GM23248 (cell line): ENCODE measurements around the gene ARHGEF38. TPM values are rescaled to one million over a fixed set of nuclear protein-coding genes. Genes with fewer than 3 reads are reported as not detected.

Experiments used
- DNase-seq: peaks from one replicate; pipeline ENCODE4 v3.0.0-alpha.2; 2015
- H2AFZ ChIP-seq: fragments of 200-600 bp; sonication (generic); 2 replicates; pipeline ENCODE4 v1.6.1; 2016; ENCODE audit warnings: antibody characterized with exemption
- H3F3A ChIP-seq: fragments of 200-600 bp; sonication (generic); 2 replicates; pipeline ENCODE4 v1.6.1; 2016; ENCODE audit warnings: mild to moderate bottlenecking, antibody characterized with exemption, mixed run types; ENCODE audit not compliant: insufficient read depth
- H3K27ac ChIP-seq: fragments of 200-600 bp; sonication (generic); 2 replicates; pipeline ENCODE4 v1.5.1; 2016; ENCODE audit warnings: mild to moderate bottlenecking
- H3K27me3 ChIP-seq: fragments of 200-600 bp; sonication (generic); replicated peaks from 2 replicates; pipeline ENCODE4 v1.6.1; 2016; ENCODE audit warnings: mild to moderate bottlenecking; ENCODE audit not compliant: insufficient read depth
- H3K36me3 ChIP-seq: fragments of 200-600 bp; sonication (generic); 2 replicates; pipeline ENCODE4 v1.6.1; 2016; ENCODE audit warnings: low read depth, mild to moderate bottlenecking
- H3K4me1 ChIP-seq: fragments of 200-600 bp; sonication (generic); 2 replicates; pipeline ENCODE4 v1.6.1; 2016; ENCODE audit warnings: mild to moderate bottlenecking; ENCODE audit not compliant: insufficient read depth
- H3K4me2 ChIP-seq: fragments of 200-600 bp; sonication (generic); one replicate; pipeline ENCODE4 v1.6.1; 2016; ENCODE audit warnings: mild to moderate bottlenecking; ENCODE audit not compliant: unreplicated experiment
- H3K4me3 ChIP-seq: fragments of 200-600 bp; sonication (generic); 2 replicates; pipeline ENCODE4 v1.5.1; 2016; ENCODE audit warnings: mild to moderate bottlenecking
- H3K79me2 ChIP-seq: fragments of 200-600 bp; sonication (generic); 2 replicates; pipeline ENCODE4 v1.6.1; 2016; ENCODE audit warnings: mild to moderate bottlenecking; ENCODE audit not compliant: insufficient read depth
- H3K9ac ChIP-seq: fragments of 200-600 bp; sonication (generic); 2 replicates; pipeline ENCODE4 v1.6.1; 2016; ENCODE audit warnings: mild to moderate bottlenecking
- H3K9me2 ChIP-seq: fragments of 200-600 bp; sonication (generic); 2 replicates; pipeline ENCODE4 v1.6.1; 2016; ENCODE audit warnings: mixed run types, mild to moderate bottlenecking, moderate library complexity; ENCODE audit not compliant: insufficient read depth
- H3K9me3 ChIP-seq: fragments of 200-600 bp; sonication (generic); one replicate; pipeline ENCODE4 v1.6.1; 2017; ENCODE audit warnings: low read depth
- H4K20me1 ChIP-seq: fragments of 200-600 bp; sonication (generic); 2 replicates; pipeline ENCODE4 v1.6.0; 2016; ENCODE audit not compliant: insufficient read depth
- EZH2 ChIP-seq: fragments of 200-600 bp; sonication (generic); IDR thresholded peaks from 2 replicates; pipeline ENCODE4 v1.6.1; 2018; ENCODE audit warnings: antibody characterized with exemption, mild to moderate bottlenecking; ENCODE audit not compliant: insufficient read depth, poor library complexity, severe bottlenecking
- EZH2phosphoT487 ChIP-seq: fragments of 200-600 bp; sonication (generic); IDR thresholded peaks from 2 replicates; pipeline ENCODE4 v1.6.1; 2018; ENCODE audit warnings: antibody characterized with exemption, moderate library complexity, mild to moderate bottlenecking, low read depth; ENCODE audit not compliant: insufficient read depth
- WGBS, 2 experiments: methylation state at CpG; one replicate each; pipeline ENCODE4 v1.1.6; 2015 to 2017; ENCODE audit warnings: low lambda C conversion rate in 2 of 2, low coverage in 1 of 2; ENCODE audit errors: missing lambda C conversion rate in 2 of 2; 5-methylcytosine and 5-hydroxymethylcytosine counted together
- in situ Hi-C: fragments of 300-500 bp; cut with MboI; formaldehyde crosslinking; loops from 2 replicates; pipeline ENCODE4 v1.15.0; 2020
- polyA plus RNA-seq: library from polyadenylated mRNA; unstranded; fragments of >200 nt; fragmentation: Nextera tagmentation; extraction: Ambion mirVana; gene quantifications from 2 replicates; pipeline ENCODE4 v1.2.1, GENCODE V29; 2016
- total RNA-seq: library from RNA; depleted of rRNA; stranded (reverse); fragments of >200 nt; shearing (Covaris generic); gene quantifications from 2 replicates; pipeline ENCODE4 v1.2.3, GENCODE V29; 2014

ARHGEF38 gene
- total and polyA plus RNA-seq, 2 experiments from 2014 or later: not detected

GRCh38 chr4:105708181-105709080 is 156.0 kb downstream of the ARHGEF38 start, which contains the start of the genes GSTCD and INTS12:
Gene GSTCD, plus strand, starts transcription at chr4:105708784. Its CDS starts 8,830 bp downstream, at chr4:105717614.
Gene INTS12, minus strand, starts transcription at chr4:105708689. Its CDS starts 8,684 bp downstream, at chr4:105700005.
- Histone ChIP-seq H3K4me3 (peak within 1 kb of the TSS; percentile 99), H4K20me1 (no peaks in the 10 kb centered on the region), H3K36me3 (no peaks in the 10 kb centered on the region), H3K9ac (peak within 1 kb of the TSS; percentile 88), H3K4me1 (peaks cover 25% of the 10 kb centered on the region), H3K9me2 (no peaks in the 10 kb centered on the region), H3K4me2 (peak within 1 kb of the TSS; percentile 99), H3K79me2 (peaks cover 95% of the 10 kb centered on the region), H3F3A (no peaks in the 10 kb centered on the region), H2AFZ (peak within 1 kb of the TSS; percentile 98), H3K27me3 (no peaks in the 10 kb centered on the region), H3K27ac (peak within 1 kb of the TSS; percentile 64), H3K9me3 (no peaks in the 10 kb centered on the region)
- TF ChIP-seq EZH2phosphoT487 (no peak), EZH2 (no peak)
- peak; percentile 97 for DNase-seq
- in situ Hi-C loops: no loop called here
- 1% methylated on average over 61 to 63 of the region's 63 CpGs for WGBS, 2 experiments

GRCh38 chr4:105709081-105709450 is 156.6 kb downstream of the ARHGEF38 start:
- TF ChIP-seq EZH2: no peak
- no peak for TF ChIP-seq EZH2phosphoT487
- Histone ChIP-seq H3K4me3 (peak overlapping the region; percentile 99), H3K9me3 (no peaks in the 10 kb centered on the region), H3K4me1 (peaks cover 27% of the 10 kb centered on the region), H3F3A (no peaks in the 10 kb centered on the region), H3K9ac (peak overlapping the region; percentile 88), H3K36me3 (no peaks in the 10 kb centered on the region), H3K27me3 (no peaks in the 10 kb centered on the region), H3K79me2 (peaks cover 89% of the 10 kb centered on the region), H4K20me1 (no peaks in the 10 kb centered on the region), H2AFZ (peak overlapping the region; percentile 98), H3K9me2 (no peaks in the 10 kb centered on the region), H3K27ac (peak overlapping the region; percentile 64), H3K4me2 (peak overlapping the region; percentile 91)
- WGBS, 2 experiments: 0% methylated on average over 10 to 11 of the region's 11 CpGs
- DNase-seq: peak; percentile 57
- in situ Hi-C loops: no loop called here

- peak overlapping the region; percentile 98; the same call in 1 of the 2 replicates for H2AFZ ChIP-seq
- TF ChIP-seq EZH2 (no peak), EZH2phosphoT487 (no peak)
- peak overlapping the region; percentile 88 for H3K9ac ChIP-seq
- no peaks in the 10 kb centered on the region for H3K9me2 ChIP-seq
- no peaks in the 10 kb centered on the region for H3K27me3 ChIP-seq
- WGBS, 2 experiments: 80 to 83% methylated on average over 16 of the region's 16 CpGs
- in situ Hi-C loops: no loop called here
- no peaks in the 10 kb centered on the region for H3K36me3 ChIP-seq
- peak overlapping the region; percentile 99 for H3K4me3 ChIP-seq
- H3K27ac ChIP-seq: no peak overlapping the region
- peaks cover 78% of the 10 kb centered on the region for H3K79me2 ChIP-seq
- H3K4me2 ChIP-seq: no peak overlapping the region
- H3K4me1 ChIP-seq: peaks cover 29% of the 10 kb centered on the region
- no peaks in the 10 kb centered on the region for H3K9me3 ChIP-seq
- no peak for DNase-seq
- no peaks in the 10 kb centered on the region for H3F3A ChIP-seq
- H4K20me1 ChIP-seq: no peaks in the 10 kb centered on the region
These were observed 157.7 kb downstream of the ARHGEF38 start for GRCh38 chr4:105710012-105710600.

- no peaks in the 10 kb centered on the region for H3K9me2 ChIP-seq
- no peaks in the 10 kb centered on the region for H3F3A ChIP-seq
- no peaks in the 10 kb centered on the region for H3K9me3 ChIP-seq
- TF ChIP-seq EZH2 (no peak), EZH2phosphoT487 (no peak)
- peak; percentile 27 for DNase-seq
- H3K9ac ChIP-seq: no peak overlapping the region
- no peaks in the 10 kb centered on the region for H4K20me1 ChIP-seq
- H3K27me3 ChIP-seq: no peaks in the 10 kb centered on the region
- H3K79me2 ChIP-seq: peaks cover 73% of the 10 kb centered on the region
- WGBS, 2 experiments: 65 to 68% methylated on average over 6 of the region's 6 CpGs
- H3K4me2 ChIP-seq: no peak overlapping the region
- H3K27ac ChIP-seq: no peak overlapping the region
- peak overlapping the region; percentile 32 for H2AFZ ChIP-seq
- no peak overlapping the region for H3K4me3 ChIP-seq
- in situ Hi-C loops: no loop called here
- no peaks in the 10 kb centered on the region for H3K36me3 ChIP-seq
- peaks cover 29% of the 10 kb centered on the region for H3K4me1 ChIP-seq
These were observed 158.3 kb downstream of the ARHGEF38 start for GRCh38 chr4:105710678-105711077.
